ENCODE results near the gene TRIM33. TPM values are rescaled to one million over a fixed set of nuclear protein-coding genes. Genes with fewer than 3 reads are reported as not detected.
"Not testable (repeated sequence)": the region's sequence is repeated elsewhere in the genome, so short reads cannot be mapped to it uniquely, and the experiment has no call there.

The TRIM33 gene
- total RNA-seq, 2 experiments from 2014 or later = 32.5 to 34.1 TPM

GRCh38 chr1:114470681-114471080 lies 40.3 kb downstream of the TRIM33 start:
- ChIA-PET POLR2A (no interaction called here), CTCF (no interaction called here)

GRCh38 chr1:114468710-114469468 lies 42.1 kb downstream of the TRIM33 start:
- ChIA-PET CTCF (no interaction called here), POLR2A (no interaction called here)

- POLR2A ChIA-PET = interaction anchor here (0.6 kb wide), 1 partner anchor 33 kb away, joined by 10 read pairs; no protein-coding TSS in a partner anchor
- CTCF ChIA-PET = interaction anchor here (0.6 kb wide), 1 partner anchor 15 kb away, joined by 5 read pairs; no protein-coding TSS in a partner anchor
Observed at GRCh38 chr1:114468047-114468446, 43.0 kb downstream of the TRIM33 start.

DNA sequence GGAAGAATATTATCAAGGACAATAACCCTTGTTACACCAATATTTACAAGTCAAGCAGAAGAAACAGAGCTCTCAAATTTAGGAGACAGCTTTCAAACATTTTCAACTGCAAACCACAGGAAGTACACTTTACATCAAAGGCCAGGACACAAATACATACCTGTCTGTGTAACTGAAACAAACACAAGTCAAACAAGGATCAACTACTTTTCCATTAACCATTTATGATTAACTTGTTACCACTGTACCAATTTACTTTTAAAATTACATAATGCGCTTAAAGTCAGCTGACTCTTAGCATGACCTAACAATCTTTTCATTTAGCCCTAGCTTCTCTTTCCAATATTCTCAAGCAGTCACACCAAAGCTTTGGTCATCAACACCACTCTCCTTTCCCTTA lies 43.5 kb downstream of the TRIM33 start:
- ChIA-PET CTCF (interaction anchor here (0.6 kb wide), 1 partner anchor 15 kb away, joined by 5 read pairs; no protein-coding TSS in a partner anchor), POLR2A (interaction anchor here (0.6 kb wide), 1 partner anchor 34 kb away, joined by 10 read pairs; no protein-coding TSS in a partner anchor)

GRCh38 chr1:114466334-114467014 lies 44.5 kb downstream of the TRIM33 start:
- CTCF ChIA-PET = no interaction called here

GRCh38 chr1:114462963-114463362 lies 48.0 kb downstream of the TRIM33 start:
- CTCF ChIA-PET = no interaction called here
- POLR2A ChIA-PET = no interaction called here

More at GRCh38 chr1:114466334-114467014, 44.5 kb downstream of the TRIM33 start:
- POLR2A ChIA-PET = no interaction called here

DNA sequence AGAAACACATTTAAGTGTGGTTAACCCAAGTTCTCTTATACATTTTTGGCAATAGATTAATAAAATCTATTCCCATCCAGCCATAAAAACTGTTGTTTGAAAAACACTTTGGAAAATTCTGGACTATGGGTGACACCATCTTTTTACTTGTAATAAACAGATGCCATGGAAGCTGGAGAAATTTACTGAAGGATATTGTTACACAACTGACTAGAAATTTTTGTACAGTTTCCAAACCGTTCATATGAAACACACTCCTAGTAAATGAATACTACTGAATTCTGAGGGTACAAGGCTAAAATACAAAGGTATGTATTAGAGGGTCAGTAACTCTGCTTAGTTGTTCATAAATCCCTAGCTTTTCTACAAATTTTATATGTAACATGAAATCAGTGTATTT lies 48.7 kb downstream of the TRIM33 start:
- CTCF ChIA-PET = no interaction called here
- POLR2A ChIA-PET = no interaction called here

GRCh38 chr1:114458237-114458777 lies 52.7 kb downstream of the TRIM33 start:
- POLR2A ChIA-PET = no interaction called here
- CTCF ChIA-PET = no interaction called here

- CTCF ChIA-PET = no interaction called here
- POLR2A ChIA-PET = interaction anchor here (0.5 kb wide), 1 partner anchor 54 kb away, joined by 6 read pairs; no protein-coding TSS in a partner anchor
Observed at GRCh38 chr1:114457675-114458236, 53.2 kb downstream of the TRIM33 start.

- CTCF ChIA-PET = no interaction called here
- POLR2A ChIA-PET = no interaction called here
Observed at GRCh38 chr1:114456586-114456985, 54.4 kb downstream of the TRIM33 start.

DNA sequence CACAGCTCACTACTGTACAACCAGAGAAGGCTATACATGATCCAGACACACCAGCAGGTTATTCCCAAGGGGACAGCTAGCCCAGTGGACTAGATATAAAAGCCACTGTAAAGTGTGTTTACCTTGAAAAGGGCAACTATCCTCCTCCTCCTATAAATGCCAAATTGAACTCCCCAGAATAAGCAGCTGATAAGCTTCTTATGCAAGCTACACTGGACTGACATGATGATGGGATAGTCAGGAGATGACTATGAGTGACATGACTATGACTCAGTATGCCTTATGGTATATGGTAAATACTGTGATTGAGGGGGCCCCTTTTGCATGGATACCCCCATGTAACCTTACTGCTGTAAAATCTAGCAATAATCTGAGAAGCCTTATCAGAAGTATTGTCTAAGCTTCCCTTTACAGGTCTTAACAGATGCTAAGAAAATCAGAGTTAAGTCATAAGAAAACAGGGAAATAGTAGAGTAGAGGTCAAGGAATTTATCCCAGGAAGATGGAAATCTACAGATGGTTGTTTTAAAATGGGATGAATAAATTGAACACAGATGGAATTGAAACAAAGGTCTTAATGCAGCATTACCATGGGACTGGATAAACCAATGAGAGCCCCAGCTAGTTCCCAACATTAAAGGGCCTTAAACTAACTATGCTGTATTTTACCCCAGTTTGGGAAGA lies 55.8 kb downstream of the TRIM33 start:
- CTCF ChIA-PET = interaction anchor here (0.6 kb wide), 1 partner anchor 119 kb away, joined by 3 read pairs; no protein-coding TSS in a partner anchor

DNA sequence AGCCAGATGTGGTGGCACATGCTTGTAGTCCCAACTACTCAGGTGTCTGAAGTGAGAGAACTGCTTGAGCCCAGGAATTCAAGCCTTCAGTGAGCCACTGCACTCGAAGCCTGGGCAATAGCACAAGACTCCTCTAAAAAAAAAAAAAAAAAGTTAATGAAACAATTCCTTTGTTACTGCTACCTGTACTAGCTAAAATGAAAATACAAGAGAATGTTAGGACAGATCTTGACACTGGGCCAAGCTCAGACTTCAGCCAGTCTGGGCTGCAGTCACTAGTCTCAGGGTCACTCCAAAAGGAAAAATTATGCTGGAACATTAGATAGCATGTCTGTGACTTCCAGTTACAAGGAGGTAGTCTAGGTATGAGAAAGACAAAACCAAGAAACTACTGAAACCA lies 56.5 kb downstream of the TRIM33 start:
- POLR2A ChIA-PET = no interaction called here
- CTCF ChIA-PET = no interaction called here

More for the DNA sequence above, 55.8 kb downstream of the TRIM33 start:
- POLR2A ChIA-PET = no interaction called here

DNA sequence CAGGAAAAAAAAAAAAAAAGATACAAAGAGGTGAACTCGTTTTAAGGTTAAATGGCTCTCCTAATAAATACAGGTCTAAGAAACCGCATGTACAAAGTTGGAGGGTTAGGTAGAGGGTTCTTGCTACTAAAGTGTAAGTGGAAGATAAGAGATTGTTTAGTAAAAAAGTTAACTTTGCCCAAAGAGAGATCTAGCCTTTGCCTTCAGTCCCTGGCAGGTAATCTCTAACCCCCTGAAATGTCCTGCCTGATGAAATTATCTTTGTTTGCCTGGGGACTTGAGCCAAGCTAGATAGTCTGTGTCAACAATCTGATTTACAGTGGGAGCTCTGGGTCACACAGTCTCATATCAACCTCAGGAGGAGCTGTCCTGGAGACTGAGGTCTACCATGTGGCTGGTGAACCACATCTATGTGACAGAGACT lies 57.6 kb downstream of the TRIM33 start:
- ChIA-PET POLR2A (no interaction called here), CTCF (no interaction called here)

DNA sequence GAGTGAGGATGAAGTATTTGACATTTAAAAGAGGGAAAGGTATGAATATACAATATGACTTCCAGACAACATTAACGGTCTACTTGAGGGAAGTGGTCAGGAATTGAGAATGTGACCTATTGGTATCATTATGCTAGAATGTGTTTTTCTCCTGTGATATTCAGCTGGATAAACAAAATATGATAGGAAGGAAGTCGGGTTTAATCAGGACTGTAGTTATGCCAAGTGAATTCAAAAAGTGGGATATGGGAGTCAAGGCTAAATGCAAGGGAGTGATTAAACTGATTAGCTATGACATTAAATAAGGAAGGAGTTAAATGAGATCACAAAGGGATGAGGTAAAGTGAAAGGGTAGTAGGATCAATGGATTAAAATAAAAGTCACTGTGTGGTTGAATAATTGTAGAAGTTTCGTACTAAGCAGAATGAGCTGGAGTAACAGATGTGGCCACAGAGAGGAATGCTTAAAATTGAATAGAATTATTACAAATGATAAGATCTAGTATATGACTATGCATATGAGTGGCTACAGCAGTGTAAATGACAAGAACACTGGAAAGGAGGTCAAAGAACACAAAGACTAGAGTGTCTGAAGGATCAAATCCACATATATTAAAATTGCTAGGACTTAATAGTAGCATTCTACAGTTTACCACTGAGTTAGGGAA lies 62.5 kb downstream of the TRIM33 start:
- ChIA-PET POLR2A (interaction anchor here (0.6 kb wide), 1 partner anchor 584 kb away, joined by 3 read pairs; no protein-coding TSS in a partner anchor), CTCF (no interaction called here)

DNA sequence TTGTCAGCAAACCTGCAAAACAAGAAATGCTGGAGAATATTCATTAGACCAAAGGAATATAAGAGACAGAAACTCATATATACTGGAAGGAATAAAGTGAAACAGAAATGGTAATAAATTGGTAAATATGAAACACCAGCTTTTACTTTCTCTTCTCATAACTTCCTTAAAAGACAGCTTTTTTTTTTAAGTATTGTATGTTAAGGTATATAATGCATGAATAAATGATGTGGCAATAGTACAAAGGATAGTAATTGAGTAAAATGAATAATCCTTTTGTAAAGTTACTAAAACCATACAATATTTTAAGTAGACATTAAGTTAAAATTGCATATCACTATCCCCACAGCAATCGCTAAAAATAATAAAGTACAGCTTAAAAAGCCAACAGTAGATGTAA lies 64.8 kb downstream of the TRIM33 start:
- POLR2A ChIA-PET = no interaction called here

DNA sequence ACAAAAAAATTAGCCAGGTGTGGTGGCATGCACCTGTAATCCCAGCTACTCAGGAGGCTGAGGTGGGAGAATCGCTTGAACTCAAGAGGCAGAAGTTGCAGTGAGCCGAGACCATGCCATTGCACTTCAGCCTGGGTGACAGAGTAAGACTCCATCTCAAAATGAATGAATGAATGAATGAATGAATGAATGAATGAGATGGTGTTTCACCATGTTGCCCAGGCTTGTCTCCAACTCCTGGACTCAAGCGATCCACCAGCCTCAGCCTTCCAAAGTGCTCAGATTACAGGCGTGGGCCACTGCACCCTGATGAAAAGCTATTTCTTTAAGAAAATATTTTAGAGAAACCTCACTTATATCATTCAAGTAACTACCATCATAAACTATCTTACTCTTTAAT lies 67.8 kb downstream of the TRIM33 start:
- CTCF ChIA-PET = not testable (repeated sequence)

More for the DNA sequence above, 64.8 kb downstream of the TRIM33 start:
- CTCF ChIA-PET = interaction anchor here (0.6 kb wide), 1 partner anchor 10 kb away, joined by 3 read pairs; no protein-coding TSS in a partner anchor

DNA sequence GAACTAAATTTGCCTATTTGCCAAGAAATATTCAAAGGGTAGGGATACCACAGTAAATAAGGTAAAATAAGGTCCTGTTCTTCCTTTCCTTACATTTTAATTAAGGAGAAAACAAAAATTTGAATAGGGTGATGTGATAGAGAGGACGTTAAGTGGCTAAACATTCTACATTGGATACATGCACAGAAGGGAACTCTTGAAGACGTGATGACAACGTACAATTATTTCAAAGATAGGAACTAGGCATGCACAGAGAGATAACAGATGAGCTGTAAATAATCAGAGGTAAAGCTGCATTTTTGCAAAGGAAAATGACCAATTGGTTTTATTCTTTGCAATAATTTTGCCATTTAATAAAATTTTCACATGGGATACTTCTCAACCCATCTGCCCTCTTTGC lies 69.7 kb downstream of the TRIM33 start:
- POLR2A ChIA-PET = no interaction called here
- CTCF ChIA-PET = no interaction called here

More for the DNA sequence above, 67.8 kb downstream of the TRIM33 start:
- POLR2A ChIA-PET = not testable (repeated sequence)

DNA sequence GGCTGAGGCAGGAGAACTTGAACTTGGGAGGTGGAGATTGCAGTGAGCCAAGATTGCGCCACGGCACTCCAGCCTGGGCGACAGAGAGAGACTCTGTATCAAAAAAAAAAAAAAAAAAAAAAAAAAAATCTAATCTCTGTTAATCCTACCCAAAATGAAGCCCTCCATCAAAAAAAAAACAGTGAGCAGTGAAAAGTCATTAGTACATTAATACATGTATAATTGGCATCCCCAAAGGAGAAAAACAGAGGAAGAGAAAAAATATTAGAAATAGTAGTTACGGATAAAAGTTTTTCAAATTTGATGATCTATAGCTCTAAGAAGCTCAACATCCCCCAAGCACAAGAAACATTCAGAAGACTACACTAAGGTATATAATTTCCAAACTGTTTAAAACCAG lies 71.6 kb downstream of the TRIM33 start:
- ChIA-PET POLR2A (no interaction called here), CTCF (no interaction called here)

DNA sequence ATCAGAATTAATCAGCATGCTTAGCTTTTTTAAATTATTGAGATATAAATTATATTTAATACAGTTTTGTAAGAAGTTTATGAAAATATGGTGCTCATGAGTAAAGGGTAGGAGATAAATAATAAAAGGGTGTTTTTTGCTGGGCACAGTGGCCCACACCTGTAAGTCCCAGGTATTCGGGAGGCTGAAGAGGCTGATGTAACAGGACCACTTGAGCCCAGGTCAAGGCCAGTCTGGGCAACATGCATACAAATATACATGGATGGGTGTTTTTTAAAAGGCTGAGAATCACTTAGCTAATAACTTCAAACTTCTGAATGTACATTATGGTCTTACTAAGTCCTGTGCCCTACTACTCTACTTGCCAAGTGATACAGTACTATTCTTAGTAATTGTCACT lies 73.2 kb downstream of the TRIM33 start:
- CTCF ChIA-PET = no interaction called here

More for the DNA sequence above, 73.2 kb downstream of the TRIM33 start:
- POLR2A ChIA-PET = no interaction called here
